ENCODE data around the gene SEMA5B.

DNA sequence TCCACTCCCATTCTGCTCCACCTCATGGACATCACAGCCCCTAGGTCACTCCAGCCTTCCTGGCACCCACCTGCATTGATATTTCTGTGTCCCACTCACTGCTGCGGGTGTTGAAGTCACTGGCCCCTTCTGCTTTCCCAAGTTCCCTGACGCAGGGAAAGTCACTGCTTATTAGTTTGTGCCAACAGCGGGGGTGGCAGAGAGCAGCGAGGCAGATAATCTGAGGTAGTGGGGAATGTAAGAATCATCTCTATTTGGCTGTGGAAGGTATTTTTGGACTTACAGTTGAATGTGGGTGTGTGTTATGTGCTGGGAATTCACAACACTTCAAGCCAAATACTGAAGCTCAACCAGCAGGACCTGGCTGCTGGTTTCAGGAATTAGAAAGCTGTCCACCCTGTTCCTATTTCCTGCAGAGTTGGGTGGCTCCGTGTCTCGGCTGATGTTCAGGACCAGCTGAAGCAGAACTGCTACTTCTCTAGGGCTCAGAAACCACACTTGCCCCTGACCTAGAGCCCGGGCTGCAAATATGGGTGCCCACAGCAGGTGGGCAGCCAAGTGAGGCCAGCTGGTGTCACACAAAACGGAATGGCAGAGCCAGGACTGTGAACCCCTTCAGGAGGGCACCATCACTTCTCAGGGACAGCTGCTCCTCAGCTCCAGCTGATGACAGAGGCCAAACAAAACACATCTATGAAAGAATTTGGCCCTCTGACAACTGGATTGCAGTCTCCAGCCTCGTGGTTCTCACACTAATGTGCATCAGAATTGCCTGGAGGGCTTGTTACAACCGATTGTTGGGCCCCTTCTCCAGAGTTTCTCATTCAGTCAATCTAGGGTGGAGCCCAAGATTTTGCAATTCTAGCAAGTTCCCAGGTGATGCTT is 57.7 kb downstream of the SEMA5B start:
- no peak for TF ChIP-seq POLR2A (IDR thresholded peaks at IDR 0.05)
- TF ChIP-seq, protein P1, sequence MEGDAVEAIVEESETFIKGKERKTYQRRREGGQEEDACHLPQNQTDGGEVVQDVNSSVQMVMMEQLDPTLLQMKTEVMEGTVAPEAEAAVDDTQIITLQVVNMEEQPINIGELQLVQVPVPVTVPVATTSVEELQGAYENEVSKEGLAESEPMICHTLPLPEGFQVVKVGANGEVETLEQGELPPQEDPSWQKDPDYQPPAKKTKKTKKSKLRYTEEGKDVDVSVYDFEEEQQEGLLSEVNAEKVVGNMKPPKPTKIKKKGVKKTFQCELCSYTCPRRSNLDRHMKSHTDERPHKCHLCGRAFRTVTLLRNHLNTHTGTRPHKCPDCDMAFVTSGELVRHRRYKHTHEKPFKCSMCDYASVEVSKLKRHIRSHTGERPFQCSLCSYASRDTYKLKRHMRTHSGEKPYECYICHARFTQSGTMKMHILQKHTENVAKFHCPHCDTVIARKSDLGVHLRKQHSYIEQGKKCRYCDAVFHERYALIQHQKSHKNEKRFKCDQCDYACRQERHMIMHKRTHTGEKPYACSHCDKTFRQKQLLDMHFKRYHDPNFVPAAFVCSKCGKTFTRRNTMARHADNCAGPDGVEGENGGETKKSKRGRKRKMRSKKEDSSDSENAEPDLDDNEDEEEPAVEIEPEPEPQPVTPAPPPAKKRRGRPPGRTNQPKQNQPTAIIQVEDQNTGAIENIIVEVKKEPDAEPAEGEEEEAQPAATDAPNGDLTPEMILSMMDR (IDR thresholded peaks at IDR 0.05), result no peak
